NCI-H82 treated with DMSO at 0.1 percent for 48 hours (cell line): ENCODE measurements around the gene CRYM.
"Not testable (repeated sequence)": the region's sequence is repeated elsewhere in the genome, so short reads cannot be mapped to it uniquely, and the experiment has no call there.

Experiments
- DNase-seq: peaks from one replicate; lab custom pipeline; 2025; ENCODE audit not compliant: unreplicated experiment; lab: John Stamatoyannopoulos, UW

Gene CRYM

GRCh38 chr16:21281698-21282389 lies 3.8 kb upstream of the CRYM start:
- no peak for DNase-seq

GRCh38 chr16:21279501-21279900 lies 1.4 kb upstream of the CRYM start:
- no peak for DNase-seq

GRCh38 chr16:21277045-21277926 lies 804 bp downstream of the CRYM start:
- no peak for DNase-seq

DNA sequence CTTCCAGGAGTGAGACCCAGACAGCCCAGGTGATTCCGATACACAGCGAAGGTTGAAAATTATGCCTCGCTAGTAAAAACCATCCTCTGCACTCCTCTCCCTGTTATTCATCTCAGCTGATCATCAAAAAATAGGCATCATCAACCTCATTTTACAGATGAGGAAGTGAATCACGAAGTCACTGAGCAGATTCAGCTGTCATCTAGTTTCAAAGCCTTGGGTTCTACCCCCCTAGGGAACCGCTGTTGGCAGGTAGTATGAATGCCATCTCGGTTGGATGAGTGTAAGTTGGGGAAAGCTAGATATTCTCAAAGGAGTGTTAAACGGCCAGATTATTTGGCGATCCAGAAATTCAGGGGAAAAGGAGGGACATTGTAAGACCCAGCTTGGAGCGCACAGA lies 2.0 kb downstream of the CRYM start:
- DNase-seq = no peak

DNA sequence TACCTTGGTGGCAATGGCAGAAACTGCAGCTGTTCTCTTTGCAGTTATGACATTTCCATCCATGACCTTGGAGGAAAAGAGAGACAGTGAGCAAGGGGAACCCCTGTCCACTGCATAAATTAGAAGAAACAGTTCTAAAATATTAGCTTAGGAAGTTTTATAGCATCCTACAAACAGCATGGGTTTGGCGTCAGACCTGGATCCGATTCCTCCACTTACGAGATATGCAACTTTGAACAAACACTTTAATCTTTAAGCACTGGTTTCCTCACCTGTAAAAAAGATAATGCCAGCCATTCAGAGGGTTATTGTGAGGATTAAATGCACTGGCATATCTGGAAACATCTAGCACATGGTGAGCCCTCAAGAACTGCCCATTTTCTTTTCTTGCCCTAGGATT lies 2.6 kb downstream of the CRYM start:
- no peak for DNase-seq

DNA sequence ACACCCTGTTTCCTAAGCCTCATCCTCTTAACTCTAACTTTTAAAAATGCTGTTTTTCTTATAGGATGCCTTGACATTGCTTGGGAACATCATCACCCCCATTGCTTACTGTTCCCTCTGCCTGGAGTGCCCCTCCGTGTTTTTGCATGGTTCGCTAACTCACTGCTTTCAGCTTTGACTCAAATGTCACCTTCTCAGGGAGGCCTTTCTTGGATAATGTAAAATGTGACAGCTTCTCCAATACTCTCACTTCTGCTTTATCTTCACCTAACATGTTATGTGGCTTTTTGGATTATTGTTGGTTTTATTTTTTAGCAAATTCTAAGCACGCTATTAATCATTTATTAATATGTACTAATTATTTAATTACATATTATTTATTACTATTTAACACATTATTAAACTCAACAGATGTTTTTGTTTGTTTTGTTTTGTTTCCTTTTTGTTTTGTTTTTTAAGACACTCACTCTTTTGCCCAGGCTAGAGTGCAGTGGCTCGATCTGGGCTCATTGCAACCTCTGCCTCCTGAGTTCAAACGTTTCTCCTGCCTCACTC lies 3.8 kb downstream of the CRYM start:
- DNase-seq = no peak

DNA sequence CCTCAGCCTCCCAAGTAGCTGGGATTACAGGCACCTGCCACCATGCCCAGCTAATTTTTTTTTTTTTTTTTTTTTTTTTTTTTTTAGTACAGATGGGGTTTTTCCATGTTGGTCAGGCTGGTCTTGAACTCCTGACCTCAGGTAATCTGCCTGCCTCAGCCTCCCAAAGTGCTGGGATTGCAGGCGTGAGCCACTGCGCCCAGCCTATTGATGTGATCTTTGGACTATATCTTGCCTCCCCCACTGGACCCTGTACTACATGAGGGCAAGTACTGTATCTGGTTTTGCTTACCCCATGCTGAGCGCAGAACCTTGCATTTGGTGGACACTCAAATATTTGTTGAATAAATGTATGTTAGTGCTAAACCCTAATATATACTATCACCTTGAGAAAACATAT lies 5.3 kb downstream of the CRYM start:
- not testable (repeated sequence) for DNase-seq

DNA sequence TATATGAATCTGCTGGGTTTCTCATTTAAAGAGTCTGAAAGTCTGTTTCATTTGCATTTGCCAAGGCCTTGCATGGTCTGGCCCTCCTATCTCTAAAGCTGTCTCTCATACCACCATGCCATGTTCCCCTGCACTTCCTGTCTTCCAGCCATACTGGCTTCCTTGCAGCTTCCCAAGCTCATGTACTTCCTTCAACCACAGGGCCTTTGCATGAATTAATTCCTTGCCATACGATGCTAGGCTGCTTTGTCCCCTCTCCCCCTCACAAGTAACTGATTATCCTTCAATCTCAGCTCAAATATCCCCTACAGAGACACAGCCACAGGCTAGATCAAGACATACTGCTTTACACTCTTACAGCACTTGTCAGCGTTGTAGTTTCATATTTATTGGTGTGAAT lies 5.8 kb downstream of the CRYM start:
- DNase-seq = no peak

- DNase-seq = no peak
Measured at GRCh38 chr16:21268236-21268635, 9.9 kb downstream of the CRYM start.

- DNase-seq = no peak
Measured at GRCh38 chr16:21267298-21267697, 10.8 kb downstream of the CRYM start.

GRCh38 chr16:21265104-21265837 lies 12.8 kb downstream of the CRYM start:
- DNase-seq = no peak

- no peak for DNase-seq
Measured at GRCh38 chr16:21264571-21265036, 13.5 kb downstream of the CRYM start.

- DNase-seq = no peak
Measured at GRCh38 chr16:21263640-21264570, 14.2 kb downstream of the CRYM start.

DNA sequence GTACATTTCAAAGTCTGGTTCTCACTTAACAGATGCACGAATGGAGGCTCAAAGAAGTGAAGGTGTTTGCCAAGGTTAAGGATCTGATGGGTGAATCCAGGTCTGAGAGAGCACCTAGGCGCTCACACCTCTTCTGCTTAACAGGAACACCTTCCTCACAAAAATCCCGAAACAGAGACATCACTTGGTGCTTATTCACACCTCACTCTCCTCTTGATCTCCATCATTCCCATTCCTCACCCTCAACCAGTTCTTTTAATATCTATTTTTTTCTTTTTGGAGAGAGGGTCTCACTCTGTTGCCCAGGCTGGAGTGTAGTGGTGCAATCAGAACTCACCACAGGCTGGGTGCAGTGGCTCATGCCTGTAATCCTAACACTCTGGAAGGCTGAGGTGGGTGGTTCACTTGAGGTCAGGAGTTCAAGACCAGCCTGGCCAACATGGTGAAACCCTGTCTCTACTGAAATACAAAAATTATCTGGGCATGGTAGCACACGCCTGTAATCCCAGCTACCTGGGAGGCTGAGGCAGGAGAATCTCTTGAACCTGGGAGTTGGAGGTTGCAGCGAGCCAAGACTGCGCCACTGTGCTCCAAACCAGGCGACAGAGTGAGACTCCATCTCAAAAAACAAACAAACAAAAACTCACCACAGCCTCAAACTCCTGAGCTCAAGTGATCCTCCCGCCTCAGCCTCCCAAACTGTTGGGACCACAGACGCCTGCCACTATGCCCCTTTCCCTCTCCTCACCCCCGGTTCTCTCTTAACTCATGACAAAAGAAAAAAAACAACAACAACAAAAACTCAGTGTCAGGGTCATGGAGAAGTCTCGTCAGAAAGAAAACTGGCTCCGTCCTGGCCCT lies 15.1 kb downstream of the CRYM start:
- no peak for DNase-seq

GRCh38 chr16:21260870-21261791 lies 17.0 kb downstream of the CRYM start:
- no peak for DNase-seq

- DNase-seq = no peak
Measured at GRCh38 chr16:21257284-21257683, 20.8 kb downstream of the CRYM start.

DNA sequence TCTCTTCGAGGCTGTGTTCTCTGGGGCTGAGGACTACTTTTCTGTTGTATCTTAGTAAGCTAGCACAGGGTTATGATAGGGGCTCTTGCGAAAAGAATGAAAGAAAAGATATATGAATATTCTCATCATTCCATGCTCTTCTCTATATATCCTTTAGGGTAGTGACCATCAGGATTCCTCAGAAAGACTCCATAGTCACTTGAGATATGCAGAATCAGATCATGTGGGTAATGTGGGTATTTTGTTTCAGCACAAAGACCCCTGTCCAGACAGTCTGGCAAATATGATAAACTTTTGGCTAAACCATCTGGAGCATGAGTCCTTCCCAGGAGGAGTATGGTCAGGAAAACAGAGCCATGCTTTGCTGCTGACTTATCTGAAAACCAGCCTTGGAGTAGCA lies 21.5 kb downstream of the CRYM start:
- DNase-seq = no peak

GRCh38 chr16:21253470-21253869 lies 24.6 kb downstream of the CRYM start:
- no peak for DNase-seq
